NCI-H774 (cell line): ENCODE results near the gene RAB1A.
A peak's percentile ranks its signal among the peaks of the same experiment; 100 is the strongest.

Experiments
- DNase-seq: peaks from one replicate; lab custom pipeline; 2025; lab: John Stamatoyannopoulos, UW

The RAB1A gene

GRCh38 chr2:65061146-65061909 lies 68.6 kb downstream of the RAB1A start:
- DNase-seq = no peak

DNA sequence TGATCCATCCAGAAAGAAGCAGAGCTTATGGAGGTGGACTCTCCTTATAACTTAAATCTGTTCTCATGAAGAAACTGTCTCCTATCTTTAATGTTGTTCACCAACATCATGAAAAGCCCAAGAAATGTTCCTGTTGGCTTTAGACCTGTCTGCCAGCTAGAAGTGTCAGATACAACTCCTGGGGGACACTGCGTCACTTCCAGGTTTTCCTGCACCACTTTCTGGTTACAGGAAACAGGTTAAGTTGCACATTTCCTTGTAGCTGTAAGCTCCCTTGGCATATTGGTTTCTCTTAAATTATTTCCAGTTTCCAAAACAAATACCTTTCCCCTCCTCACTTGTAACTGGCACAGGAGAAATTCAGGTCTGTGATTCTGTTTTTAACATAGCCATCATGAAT lies 70.8 kb downstream of the RAB1A start:
- DNase-seq = no peak

- peak; percentile 3 for DNase-seq
These were observed 72.4 kb downstream of the RAB1A start for GRCh38 chr2:65057391-65058052.

- no peak for DNase-seq
These were observed 72.9 kb downstream of the RAB1A start for GRCh38 chr2:65057054-65057375.

DNA sequence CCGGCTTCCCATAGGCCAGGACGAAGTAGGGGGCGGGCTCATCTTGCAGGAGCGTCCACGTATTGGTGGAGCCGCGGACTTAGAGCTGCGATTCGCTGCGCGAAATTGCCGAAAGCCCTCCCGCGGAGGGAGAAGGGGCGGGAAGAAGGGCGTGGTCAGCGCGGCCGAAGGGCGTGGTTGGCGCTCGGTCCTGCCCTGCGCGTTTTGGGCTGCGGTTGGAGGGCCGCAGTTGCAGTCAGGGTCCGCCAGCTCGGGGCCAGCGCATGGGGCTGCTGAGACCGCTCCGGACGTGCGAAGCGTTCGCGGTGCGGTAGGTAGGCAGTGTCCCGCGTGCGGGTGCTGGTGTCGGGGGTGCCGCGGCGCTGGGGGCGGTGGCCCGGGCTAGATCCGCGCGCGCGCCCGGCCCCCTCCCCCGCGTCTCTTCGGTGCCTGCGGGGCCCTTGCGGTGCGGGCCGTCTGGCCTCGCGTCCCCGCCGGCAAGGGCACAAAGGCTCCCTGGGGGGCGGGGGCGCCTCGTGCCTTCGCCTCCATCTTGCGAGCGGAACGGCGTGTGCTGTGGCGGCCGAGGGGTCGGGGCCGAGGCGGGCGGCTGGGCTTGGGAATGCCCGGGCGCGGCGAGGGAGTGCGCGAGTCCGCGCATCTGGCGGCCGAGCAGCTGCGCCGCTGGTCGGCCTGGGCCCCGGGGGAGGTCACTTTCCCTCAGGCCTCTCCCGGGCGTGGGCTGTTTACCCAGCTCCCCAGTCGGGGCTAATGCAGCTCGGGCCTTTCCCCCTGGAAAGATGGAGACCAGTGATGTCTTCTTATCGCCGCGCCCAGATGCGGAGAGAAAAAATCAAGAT lies 73.5 kb downstream of the RAB1A start, which contains the start of gene CEP68:
TSS of gene CEP68 (plus strand) at position 202 of the 839 bp plus-strand sequence. CDS start 13,029 bp downstream, outside the sequence.
- DNase-seq = peak; percentile 94

GRCh38 chr2:65055422-65056214 lies 74.3 kb downstream of the RAB1A start:
- DNase-seq = peak; percentile 47

DNA sequence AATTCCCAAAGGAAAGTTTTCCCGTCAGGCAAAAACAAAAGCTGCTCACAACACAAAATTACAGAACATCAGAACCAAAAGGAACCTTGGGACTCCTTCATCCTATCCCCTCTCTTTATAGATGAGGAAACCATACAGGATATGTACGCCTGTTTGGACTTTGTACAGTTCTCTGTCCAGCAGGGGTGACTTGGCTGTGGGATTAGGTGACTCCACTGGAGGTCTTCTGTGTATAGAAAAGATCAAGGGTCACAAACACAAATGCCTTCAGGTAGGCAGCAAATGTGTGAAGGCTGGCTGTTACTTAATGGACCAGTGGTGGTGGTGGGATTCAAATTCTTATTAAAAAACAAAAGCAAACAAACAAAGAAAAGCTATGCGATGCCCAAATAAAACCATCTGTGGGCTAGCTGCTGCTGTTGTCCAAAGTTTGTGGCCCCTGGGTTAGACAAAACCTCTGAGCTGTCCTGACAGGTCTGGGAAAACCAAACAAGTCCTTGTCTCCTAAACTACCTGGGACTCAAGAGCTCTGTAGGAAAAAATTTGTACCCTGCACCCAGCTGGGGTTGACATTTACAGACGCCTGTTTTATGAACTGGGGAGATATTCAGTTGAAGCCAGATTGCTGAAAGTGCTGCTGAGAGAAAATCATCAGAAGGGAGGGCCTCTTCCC lies 75.0 kb downstream of the RAB1A start:
- DNase-seq = no peak

DNA sequence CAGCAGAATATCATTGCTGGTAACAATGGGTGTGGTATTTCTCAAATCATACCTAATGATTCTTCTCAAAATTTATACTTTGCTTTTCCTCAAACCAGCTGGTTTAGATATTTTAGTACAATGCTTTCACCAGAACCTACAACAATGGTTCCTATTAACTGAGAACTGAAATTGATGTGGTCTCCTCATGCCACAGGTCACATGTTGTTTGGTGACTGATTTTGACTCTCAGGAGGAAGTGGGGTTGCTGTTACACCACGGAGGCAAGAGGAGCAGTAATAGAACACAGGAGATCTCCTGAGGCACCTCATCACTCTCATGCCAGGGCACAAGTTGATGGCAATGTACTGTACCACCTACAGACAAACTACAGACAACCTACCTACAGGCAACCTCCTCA lies 76.7 kb downstream of the RAB1A start:
- no peak for DNase-seq

DNA sequence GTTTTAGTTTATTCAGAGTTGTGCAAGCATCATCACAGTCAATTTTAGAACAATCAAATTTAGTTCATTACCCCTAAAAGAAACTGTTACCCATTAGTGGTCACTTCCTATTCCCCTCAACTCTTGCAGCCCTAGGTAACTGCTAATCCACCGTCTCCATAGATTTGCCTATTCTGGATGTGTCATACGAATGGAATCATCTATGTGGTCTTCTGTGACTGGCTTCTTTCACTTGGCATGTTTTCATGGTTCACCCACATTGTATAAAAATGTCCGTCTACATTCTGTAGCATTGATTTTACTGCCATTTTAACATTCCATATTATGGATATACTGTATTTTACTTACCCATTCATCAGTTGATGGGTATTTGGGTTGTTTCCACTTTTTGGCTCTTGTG lies 79.0 kb downstream of the RAB1A start:
- no peak for DNase-seq

- DNase-seq = no peak
These were observed 80.8 kb downstream of the RAB1A start for GRCh38 chr2:65049010-65049639.

GRCh38 chr2:65046633-65047407 lies 83.1 kb downstream of the RAB1A start:
- no peak for DNase-seq

DNA sequence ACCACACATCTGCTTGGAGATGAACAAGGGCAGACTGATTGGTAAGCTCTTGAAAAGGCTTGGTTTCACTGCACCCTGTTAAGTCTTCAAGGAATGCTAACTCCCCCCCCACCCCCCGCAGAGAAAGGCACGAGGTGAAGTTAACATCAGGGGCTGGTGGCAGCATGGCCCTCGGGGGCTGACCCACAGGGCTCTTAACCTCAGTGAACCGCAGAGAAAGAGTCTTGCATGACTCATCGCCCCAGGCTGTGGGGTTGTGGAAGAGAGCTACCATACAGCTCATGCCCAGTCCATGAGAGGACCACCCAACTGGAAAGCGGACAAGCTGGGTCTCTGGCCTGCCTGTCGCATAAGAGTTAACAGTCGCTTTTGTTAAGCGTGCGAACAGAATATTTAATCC lies 84.3 kb downstream of the RAB1A start:
- no peak for DNase-seq

DNA sequence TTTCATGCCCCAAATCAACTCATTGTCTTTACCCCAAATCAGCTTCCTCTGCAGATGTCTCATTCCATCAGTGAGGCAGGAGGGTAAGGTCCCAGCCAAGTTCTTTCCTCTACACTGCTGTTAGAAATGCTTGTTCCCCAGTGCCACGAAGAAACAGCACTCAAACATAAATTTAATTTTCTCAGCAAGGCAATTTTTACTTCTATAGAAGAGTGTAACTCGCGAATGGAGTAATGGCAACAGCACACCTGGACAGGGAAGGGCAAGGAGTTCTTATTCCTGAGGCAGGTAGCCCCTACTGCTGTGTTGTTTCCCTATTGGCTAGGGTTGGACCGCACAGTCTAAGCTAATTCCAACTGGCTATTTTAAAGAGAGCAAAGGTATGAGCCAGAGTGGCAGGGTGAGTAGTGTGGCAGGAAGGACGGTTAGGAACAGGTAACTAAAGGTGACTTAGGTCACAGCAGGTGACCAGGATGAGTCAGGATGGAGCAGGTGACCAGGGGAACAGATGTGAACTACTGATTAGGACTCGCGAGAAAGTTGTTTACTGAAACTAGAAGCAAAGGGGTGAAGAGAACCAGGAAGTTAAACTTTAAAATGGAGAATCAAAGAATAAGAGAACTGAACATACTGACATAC lies 85.7 kb downstream of the RAB1A start:
- DNase-seq = no peak

GRCh38 chr2:65043001-65043400 lies 86.9 kb downstream of the RAB1A start:
- no peak for DNase-seq

- peak; percentile 56 for DNase-seq
These were observed 89.3 kb downstream of the RAB1A start for GRCh38 chr2:65040400-65041261.

DNA sequence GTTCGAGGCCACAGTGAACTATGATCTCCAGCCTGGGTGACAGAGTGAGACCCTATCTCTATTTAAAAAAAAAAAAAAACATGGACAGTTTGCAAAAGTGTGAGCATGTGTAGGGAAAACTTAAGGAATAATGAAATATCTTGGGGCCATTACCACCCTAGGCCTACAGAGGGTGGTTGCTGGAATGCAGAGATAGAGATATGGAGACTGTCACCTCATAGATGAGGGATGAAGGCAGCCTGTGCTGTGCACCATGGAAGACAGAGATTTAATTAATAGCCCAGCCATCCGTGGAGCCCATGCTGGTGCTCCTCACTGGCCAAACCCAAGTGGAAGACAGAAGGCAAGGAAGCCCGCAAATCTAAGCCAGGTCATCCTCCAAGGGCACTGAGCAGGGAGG lies 90.3 kb downstream of the RAB1A start:
- DNase-seq = no peak

DNA sequence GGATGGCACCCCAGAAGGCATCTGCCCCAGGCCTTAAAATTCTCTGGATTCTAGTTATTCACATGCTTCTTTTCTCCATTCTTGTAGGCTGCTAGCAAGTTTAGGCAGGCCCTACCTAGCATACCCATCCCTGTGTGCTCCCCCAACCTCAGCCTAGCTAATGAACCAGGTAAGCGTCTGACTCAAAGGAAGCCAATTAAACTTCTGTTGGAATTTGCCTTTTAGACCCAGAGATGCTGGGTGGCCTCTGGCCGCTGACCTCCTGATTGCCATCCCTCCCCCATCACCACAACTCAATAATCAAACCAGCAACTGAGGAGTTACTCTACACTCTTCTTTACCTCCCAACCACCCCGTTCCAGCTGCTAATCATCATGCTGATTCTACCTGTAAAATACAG lies 92.7 kb downstream of the RAB1A start:
- no peak for DNase-seq
